ENCODE results near the gene HSPA1A. TPM values are rescaled to one million over a fixed set of nuclear protein-coding genes. Genes with fewer than 3 reads are reported as not detected.
"Not testable (repeated sequence)": the region's sequence is repeated elsewhere in the genome, so short reads cannot be mapped to it uniquely, and the experiment has no call there.

The HSPA1A gene
- total and polyA plus RNA-seq, 11 donors: 157 to 412 (median 196) TPM

- 33 to 47% (median 41%) methylated on average over 1 of the region's 1 CpG for WGBS, 4 donors
- Histone ChIP-seq H3K9me3 (no peaks in the 10 kb centered on the region), H3K36me3 (peaks cover 0 to 61% (median 44%) of the 10 kb centered on the region in 9 donors), H3K4me3 (peak overlapping the region in 9 of 12 donors; percentile 22 to 97 (median 84)), H3K27me3 (no peaks in the 10 kb centered on the region), H3K27ac (peak overlapping the region in 7 of 12 donors; percentile 92 to 99 (median 96)), H3K4me1 (peaks cover 4 to 54% (median 38%) of the 10 kb centered on the region in 12 donors)
- DNase-seq (no peak), ATAC-seq (no peak)
- TF ChIP-seq POLR2A (IDR thresholded peaks at IDR 0.05): no peak
- TF ChIP-seq, protein P1, sequence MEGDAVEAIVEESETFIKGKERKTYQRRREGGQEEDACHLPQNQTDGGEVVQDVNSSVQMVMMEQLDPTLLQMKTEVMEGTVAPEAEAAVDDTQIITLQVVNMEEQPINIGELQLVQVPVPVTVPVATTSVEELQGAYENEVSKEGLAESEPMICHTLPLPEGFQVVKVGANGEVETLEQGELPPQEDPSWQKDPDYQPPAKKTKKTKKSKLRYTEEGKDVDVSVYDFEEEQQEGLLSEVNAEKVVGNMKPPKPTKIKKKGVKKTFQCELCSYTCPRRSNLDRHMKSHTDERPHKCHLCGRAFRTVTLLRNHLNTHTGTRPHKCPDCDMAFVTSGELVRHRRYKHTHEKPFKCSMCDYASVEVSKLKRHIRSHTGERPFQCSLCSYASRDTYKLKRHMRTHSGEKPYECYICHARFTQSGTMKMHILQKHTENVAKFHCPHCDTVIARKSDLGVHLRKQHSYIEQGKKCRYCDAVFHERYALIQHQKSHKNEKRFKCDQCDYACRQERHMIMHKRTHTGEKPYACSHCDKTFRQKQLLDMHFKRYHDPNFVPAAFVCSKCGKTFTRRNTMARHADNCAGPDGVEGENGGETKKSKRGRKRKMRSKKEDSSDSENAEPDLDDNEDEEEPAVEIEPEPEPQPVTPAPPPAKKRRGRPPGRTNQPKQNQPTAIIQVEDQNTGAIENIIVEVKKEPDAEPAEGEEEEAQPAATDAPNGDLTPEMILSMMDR (IDR thresholded peaks at IDR 0.05): no peak
- intact Hi-C loops (cut with DNase I): loop anchor here in 4 of 10 donors (2.0 to 10.0 kb wide), 5 partner anchors 25 to 293 kb away; partner anchors contain the start of genes ATP6V1G2 (in 1 of the 4), CLIC1 (in 1 of the 4), DDX39B (in 1 of the 4) and EHMT2 (in 1 of the 4)
Observed at GRCh38 chr6:31837369-31838113, 22.2 kb downstream of the HSPA1A start.

GRCh38 chr6:31838114-31838553, 22.8 kb downstream of the HSPA1A start:
- peak overlapping the region in 1 of 12 donors; percentile 84 for H3K4me3 ChIP-seq
- intact Hi-C loops (cut with DNase I): loop anchor here in 3 of 10 donors (5.0 to 10.0 kb wide), 4 partner anchors 59 to 293 kb away; partner anchors contain the start of genes ATP6V1G2 (in 1 of the 3), CLIC1 (in 1 of the 3), DDX39B (in 1 of the 3) and EHMT2 (in 1 of the 3)
- peaks cover 4 to 48% (median 38%) of the 10 kb centered on the region in 12 donors for H3K4me1 ChIP-seq
- not testable (repeated sequence) for H3K27ac ChIP-seq, ATAC-seq, DNase-seq, H3K9me3 ChIP-seq, H3K27me3 ChIP-seq
- 88 to 92% (median 90%) methylated on average over 9 of the region's 9 CpGs for WGBS, 4 donors
- peaks cover 0 to 61% (median 44%) of the 10 kb centered on the region in 9 donors for H3K36me3 ChIP-seq

GRCh38 chr6:31838968-31839367, 23.6 kb downstream of the HSPA1A start:
- Histone ChIP-seq H3K4me1 (peaks cover 0 to 41% (median 35%) of the 10 kb centered on the region in 12 donors), H3K27me3 (no peaks in the 10 kb centered on the region), H3K36me3 (peaks cover 0 to 61% (median 44%) of the 10 kb centered on the region in 9 donors), H3K9me3 (no peaks in the 10 kb centered on the region), H3K4me3 (peak overlapping the region in 1 of 12 donors; percentile 84), H3K27ac (no peak overlapping the region)
- intact Hi-C loops (cut with DNase I): loop anchor here in 3 of 10 donors (5.0 to 10.0 kb wide), 4 partner anchors 58 to 294 kb away; partner anchors contain the start of genes ATP6V1G2 (in 1 of the 3), CLIC1 (in 1 of the 3), DDX39B (in 1 of the 3) and EHMT2 (in 1 of the 3)
- ATAC-seq (no peak), DNase-seq (no peak)
- TF ChIP-seq, protein P1 (IDR thresholded peaks at IDR 0.05): no peak
- no peak for TF ChIP-seq POLR2A (IDR thresholded peaks at IDR 0.05)
- WGBS, 4 donors: 95 to 97% (median 97%) methylated on average over 3 of the region's 3 CpGs

GRCh38 chr6:31839779-31840126, 24.4 kb downstream of the HSPA1A start:
- H3K27me3 ChIP-seq, ATAC-seq, H3K9me3 ChIP-seq, DNase-seq, H3K4me3 ChIP-seq, H3K27ac ChIP-seq: not testable (repeated sequence)
- intact Hi-C loops (cut with DNase I): loop anchor here in 3 of 10 donors (5.0 to 10.0 kb wide), 4 partner anchors 58 to 295 kb away; partner anchors contain the start of genes ATP6V1G2 (in 1 of the 3), CLIC1 (in 1 of the 3), DDX39B (in 1 of the 3) and EHMT2 (in 1 of the 3)
- peaks cover 0 to 61% (median 44%) of the 10 kb centered on the region in 9 donors for H3K36me3 ChIP-seq
- H3K4me1 ChIP-seq: peaks cover 0 to 38% (median 34%) of the 10 kb centered on the region in 12 donors
- WGBS, 4 donors: 87 to 91% (median 89%) methylated on average over 8 of the region's 8 CpGs

DNA sequence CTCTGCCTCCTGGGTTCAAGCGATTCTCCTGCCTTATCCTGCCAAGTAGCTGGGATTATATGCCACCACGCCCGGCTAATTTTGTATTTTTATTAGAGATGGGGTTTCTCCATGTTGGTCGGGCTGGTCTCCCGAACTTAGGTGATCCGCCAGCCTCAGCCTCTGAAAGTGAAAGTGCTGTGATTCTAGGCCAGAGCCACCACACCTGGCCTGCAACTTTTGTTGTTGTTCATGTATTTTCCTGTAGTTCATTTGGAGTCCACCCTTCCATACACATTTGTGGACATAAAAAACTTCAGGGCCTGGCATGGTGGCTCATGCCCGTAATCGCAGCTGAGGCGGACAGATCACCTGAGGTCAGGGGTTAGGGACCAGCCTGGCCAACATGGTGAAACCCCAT, 26.7 kb downstream of the HSPA1A start:
- intact Hi-C loops (cut with DNase I): no loop called here
- 93 to 95% (median 94%) methylated on average over 9 of the region's 9 CpGs for WGBS, 4 donors

More for the DNA sequence above, 26.7 kb downstream of the HSPA1A start:
- DNase-seq (no peak), ATAC-seq (no peak)
- H3K27me3 ChIP-seq: no peaks in the 10 kb centered on the region
- no peak overlapping the region for H3K4me3 ChIP-seq
- H3K27ac ChIP-seq: no peak overlapping the region
- peaks cover 0 to 52% (median 40%) of the 10 kb centered on the region in 9 donors for H3K36me3 ChIP-seq
- TF ChIP-seq POLR2A (IDR thresholded peaks at IDR 0.05): no peak
- TF ChIP-seq, protein P1 (IDR thresholded peaks at IDR 0.05): no peak
- H3K9me3 ChIP-seq: no peaks in the 10 kb centered on the region
- peaks cover 0 to 22% (median 17%) of the 10 kb centered on the region in 12 donors for H3K4me1 ChIP-seq
